Naive B cell (primary cell): ENCODE results near the gene HS3ST6. TPM values are rescaled to one million over a fixed set of nuclear protein-coding genes. Genes with fewer than 3 reads are reported as not detected.
"Not testable (repeated sequence)": the region's sequence is repeated elsewhere in the genome, so short reads cannot be mapped to it uniquely, and the experiment has no call there.

Experiments used
- ATAC-seq, 2 donors: fragments of 150-1000 bp; cut with Tn5 transposase; 2 replicates each; pipeline ENCODE4 v1.10.0; 2021; ENCODE audit warnings: low read depth in 2 of 2, mild to moderate bottlenecking in 2 of 2, moderate library complexity in 2 of 2
- DNase-seq: peaks from one replicate; pipeline ENCODE4 v3.0.0; 2022
- H3K27ac Mint-ChIP-seq, 6 donors: one replicate each; pipeline ENCODE4 v1.8.0; 2020 to 2022; ENCODE audit warnings: mild to moderate bottlenecking in 6 of 6, mixed read lengths in 6 of 6, moderate library complexity in 5 of 6, inconsistent platforms in 2 of 6
- H3K27me3 Mint-ChIP-seq, 3 donors: one replicate each; pipeline ENCODE4 v1.8.0; 2021 to 2022; ENCODE audit warnings: mixed read lengths in 3 of 3, mild to moderate bottlenecking in 1 of 3
- H3K36me3 Mint-ChIP-seq, 2 donors: one replicate each; pipeline ENCODE4 v1.8.0; 2020 to 2022; ENCODE audit warnings: mixed read lengths in 2 of 2, inconsistent platforms in 1 of 2, mild to moderate bottlenecking in 1 of 2
- H3K4me1 Mint-ChIP-seq, 3 donors: one replicate each; pipeline ENCODE4 v1.8.0; 2020 to 2022; ENCODE audit warnings: mixed read lengths in 3 of 3, inconsistent platforms in 1 of 3, mild to moderate bottlenecking in 1 of 3, moderate library complexity in 1 of 3
- H3K4me3 Mint-ChIP-seq, 8 donors: one replicate each; pipeline ENCODE4 v1.8.0; 2020 to 2022; ENCODE audit warnings: mild to moderate bottlenecking in 8 of 8, mixed read lengths in 8 of 8, moderate library complexity in 8 of 8, inconsistent platforms in 2 of 8
- H3K9me3 Mint-ChIP-seq, 7 donors: one replicate each; pipeline ENCODE4 v1.8.0; 2020 to 2022; ENCODE audit warnings: mixed read lengths in 7 of 7, mild to moderate bottlenecking in 5 of 7, inconsistent platforms in 2 of 7, moderate library complexity in 1 of 7
- polyA plus RNA-seq, 6 donors: library from polyadenylated mRNA; unstranded; fragments of 300-500 nt; fragmentation: Illumina TruSeq; gene quantifications; one replicate each; pipeline ENCODE4 v1.2.3, GENCODE V29; 2021; ENCODE audit warnings: low read depth in 6 of 6

HS3ST6 gene
- polyA plus RNA-seq, 6 donors from 2014 or later = not detected

DNA sequence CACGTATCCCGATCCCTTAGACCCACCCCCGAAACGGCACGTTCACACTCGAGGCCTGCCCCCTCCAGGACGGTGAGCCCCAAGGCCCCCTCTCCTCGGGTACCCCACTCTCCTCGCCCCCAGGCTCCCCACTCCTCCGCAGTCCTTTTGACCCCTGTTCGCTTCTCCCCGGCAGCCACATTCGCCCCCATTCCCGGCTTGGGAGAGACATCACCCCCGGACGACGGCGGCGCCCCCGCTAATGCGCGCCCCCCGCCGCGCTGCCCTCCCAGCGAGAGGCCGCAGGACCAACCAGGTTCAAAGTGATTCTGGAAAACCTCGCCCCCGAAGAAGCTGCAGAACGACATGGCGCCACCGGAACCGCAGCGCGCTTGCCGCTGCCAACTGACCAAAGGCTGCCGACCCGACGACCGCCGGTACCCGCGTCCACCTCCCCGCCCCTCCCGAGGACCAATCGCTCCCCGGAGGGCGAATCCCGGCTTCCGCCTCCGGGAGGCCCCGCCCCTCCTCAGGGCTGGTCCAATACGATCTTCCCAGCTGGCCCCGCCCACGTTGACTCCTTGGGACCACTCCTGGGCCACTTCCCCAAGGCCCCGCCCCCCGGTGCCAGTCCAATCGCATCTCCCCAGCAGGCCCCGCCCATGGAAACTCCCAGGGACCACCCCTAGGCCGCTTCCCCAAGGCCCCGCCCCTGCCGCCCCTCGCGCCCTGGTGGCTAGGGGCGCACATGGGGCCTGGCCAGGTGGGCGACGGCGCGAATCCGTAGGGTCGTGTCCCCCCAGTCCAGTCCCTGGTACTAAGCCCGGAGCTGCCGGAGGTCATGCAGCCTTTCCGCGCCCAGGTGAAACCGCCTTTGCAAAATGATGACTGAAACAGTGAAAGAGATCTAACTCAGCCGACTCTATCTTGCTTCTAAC is 24.9 kb upstream of the HS3ST6 start, which contains the start of gene MSRB1:
TSS of gene MSRB1 (minus strand) at position 390 of the 917 bp plus-strand sequence. CDS start at position 347, 43 bp downstream.
- Mint-ChIP-seq H3K9me3 (no peaks in the 10 kb centered on the region), H3K27me3 (no peaks in the 10 kb centered on the region), H3K36me3 (no peaks in the 10 kb centered on the region), H3K4me1 (peaks cover 10 to 18% (median 15%) of the 10 kb centered on the region in 3 donors), H3K4me3 (peak within 1 kb of the TSS; percentile 83 to 92 (median 90)), H3K27ac (peak within 1 kb of the TSS; percentile 49 to 87 (median 72))
- ATAC-seq (peak; percentile 97 to 98), DNase-seq (peak; percentile 99)

DNA sequence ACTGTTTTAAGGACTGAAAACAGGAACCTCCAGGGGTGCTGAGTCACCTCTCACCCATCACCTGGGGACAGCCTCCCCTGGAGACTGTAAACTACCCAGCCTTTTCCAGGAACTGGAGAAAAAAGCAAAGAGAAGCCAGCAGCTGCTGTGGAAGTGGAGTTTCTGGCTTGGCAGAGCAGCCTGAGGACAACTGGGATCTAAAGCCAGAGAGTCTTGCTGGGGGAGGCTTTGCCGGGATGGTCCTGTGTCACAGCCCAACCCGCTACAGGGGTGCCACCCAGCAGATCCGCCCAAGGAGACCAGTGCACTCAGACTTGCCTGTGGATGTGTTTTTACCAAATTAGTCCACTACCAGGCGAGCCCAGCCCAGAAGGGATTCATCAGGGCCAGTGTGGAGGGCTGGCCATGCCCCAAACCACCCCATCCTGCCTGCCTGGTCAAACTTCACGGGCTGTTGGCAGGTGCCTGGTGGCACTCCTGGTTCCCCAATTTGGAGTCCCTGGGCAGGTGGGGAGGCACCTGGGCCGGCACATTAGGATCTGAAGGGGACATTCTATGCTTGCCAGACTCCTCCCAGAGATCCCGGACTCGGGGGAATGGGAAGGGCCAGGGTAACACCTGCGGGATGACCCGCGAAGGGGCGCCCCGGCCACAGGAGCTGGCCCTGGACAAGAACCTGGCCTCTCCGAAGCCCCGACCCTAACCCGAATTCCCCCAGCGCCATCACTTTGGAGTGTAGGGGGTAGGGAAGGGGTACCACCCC is 24.0 kb upstream of the HS3ST6 start:
- DNase-seq = no peak
- peak overlapping the region in 3 of 6 donors; percentile 42 to 77 (median 49) for H3K27ac Mint-ChIP-seq
- no peaks in the 10 kb centered on the region for H3K9me3 Mint-ChIP-seq
- no peaks in the 10 kb centered on the region for H3K36me3 Mint-ChIP-seq
- H3K4me3 Mint-ChIP-seq = peak overlapping the region; percentile 83 to 92 (median 90)
- no peak for ATAC-seq
- H3K27me3 Mint-ChIP-seq = no peaks in the 10 kb centered on the region
- peaks cover 10 to 18% (median 15%) of the 10 kb centered on the region in 3 donors for H3K4me1 Mint-ChIP-seq

DNA sequence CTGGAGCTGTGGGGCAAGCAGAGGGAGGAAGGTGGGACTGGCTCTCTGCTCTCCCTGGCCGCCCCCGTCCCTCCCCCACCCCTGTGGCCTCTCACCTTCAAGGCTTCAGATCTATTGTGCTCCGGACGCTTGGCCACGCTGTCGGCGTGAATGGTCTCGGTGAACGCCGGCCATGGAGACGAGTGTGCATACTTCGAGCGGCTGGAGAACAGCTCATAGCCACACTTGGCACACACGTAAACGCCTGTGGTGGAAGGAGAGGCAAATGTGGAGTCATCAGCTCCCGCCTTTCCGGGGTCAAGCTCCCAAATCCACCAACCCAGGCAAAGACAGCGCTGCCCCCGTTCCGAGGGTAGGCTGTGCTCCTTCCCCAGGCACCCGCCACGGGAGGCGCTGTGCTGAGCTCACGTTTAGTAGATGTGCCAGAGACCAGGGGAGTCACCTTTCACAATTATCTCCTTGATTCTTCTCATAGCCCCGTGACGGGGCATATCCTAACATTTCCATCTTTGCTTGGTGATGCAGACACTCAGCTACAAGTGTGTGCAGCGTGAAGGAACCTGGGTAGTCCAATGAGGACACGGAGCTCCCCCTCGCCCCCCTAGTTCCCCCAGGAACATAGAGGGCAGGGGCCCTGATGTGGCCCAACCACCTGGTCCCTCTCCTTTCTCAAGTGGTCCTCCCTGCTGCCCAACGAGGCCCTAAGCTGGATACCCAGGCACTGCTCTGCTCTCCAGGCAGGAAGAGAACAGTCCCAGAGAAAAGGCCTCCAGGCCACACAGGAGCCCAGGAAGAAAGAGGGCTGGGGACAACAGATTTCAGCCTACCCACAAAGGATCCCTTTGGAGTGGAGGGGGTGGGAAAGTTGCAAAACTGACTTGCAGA is 23.2 kb upstream of the HS3ST6 start:
- Mint-ChIP-seq H3K27ac (peak overlapping the region in 2 of 6 donors; percentile 30 to 34), H3K9me3 (no peaks in the 10 kb centered on the region), H3K27me3 (no peaks in the 10 kb centered on the region), H3K36me3 (no peaks in the 10 kb centered on the region), H3K4me1 (peaks cover 10 to 18% (median 15%) of the 10 kb centered on the region in 3 donors), H3K4me3 (peak overlapping the region; percentile 83 to 92 (median 90))
- ATAC-seq (no peak), DNase-seq (no peak)

DNA sequence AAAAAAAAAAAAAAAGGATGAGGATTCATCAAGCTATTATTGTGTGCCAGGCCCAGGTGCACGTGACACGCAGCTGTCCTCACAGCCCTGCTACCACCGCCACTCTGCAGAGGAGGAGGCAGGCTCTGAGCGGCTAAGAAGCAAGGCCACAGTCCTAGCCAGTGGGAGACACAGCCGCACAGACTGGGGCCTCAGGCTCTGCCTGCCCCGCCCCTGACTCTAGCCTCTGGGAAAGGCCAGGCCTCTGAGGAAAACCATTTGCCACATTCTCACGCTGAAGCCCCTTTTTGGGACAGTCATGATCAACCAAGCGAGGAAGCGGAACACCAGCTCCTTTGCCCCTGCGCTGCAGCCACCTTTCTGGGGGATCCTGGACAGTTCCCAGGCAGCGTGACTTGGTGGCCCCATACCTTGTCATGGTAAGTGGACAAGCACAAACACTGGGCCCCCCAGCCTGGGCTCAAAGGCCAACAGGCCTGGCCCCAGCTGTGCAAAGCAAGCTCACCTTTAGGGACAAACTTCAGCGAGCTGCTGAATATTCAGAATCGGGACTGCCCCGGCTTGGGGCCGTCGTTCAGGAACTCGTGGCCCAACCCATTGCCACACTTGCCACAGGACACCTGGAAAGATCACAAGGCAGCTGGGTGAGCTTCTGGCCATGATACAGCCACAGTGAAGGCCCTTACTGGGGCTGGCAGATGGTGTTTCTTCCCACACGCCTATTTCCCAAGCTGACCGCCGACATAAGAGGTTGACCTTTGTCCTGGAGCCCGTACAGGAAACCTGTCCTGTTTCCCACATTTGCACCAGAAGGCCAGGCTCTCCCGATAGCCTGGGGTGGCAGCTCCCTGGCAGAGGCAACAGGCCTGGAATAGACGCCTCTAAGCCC is 22.3 kb upstream of the HS3ST6 start:
- ATAC-seq = no peak
- H3K4me1 Mint-ChIP-seq = peaks cover 10 to 18% (median 15%) of the 10 kb centered on the region in 3 donors
- no peak for DNase-seq
- no peaks in the 10 kb centered on the region for H3K36me3 Mint-ChIP-seq
- H3K9me3 Mint-ChIP-seq = no peaks in the 10 kb centered on the region
- no peak overlapping the region for H3K27ac Mint-ChIP-seq
- H3K27me3 Mint-ChIP-seq = no peaks in the 10 kb centered on the region
- H3K4me3 Mint-ChIP-seq = peak overlapping the region in 3 of 8 donors; percentile 40 to 88 (median 59)

DNA sequence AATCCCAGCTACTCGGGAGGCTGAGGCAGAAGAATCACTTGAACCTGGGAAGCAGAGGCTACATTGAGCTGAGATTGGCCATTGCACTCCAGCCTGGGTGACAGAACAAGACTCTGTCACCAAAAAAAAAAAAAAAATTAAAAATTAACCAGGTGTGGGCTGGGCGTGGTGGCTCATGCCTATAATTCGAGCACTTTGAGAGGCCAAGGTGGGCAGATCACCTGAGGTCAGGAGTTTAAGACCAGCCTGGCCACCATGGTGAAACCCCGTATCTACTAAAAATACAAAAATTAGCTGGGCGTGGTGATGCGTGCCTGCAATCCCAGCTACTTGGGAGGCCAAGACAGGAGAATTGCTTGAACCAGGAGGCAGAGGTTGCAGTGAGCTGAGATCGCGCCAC is 21.6 kb upstream of the HS3ST6 start:
- DNase-seq, H3K27ac Mint-ChIP-seq, H3K36me3 Mint-ChIP-seq, H3K9me3 Mint-ChIP-seq, ATAC-seq, H3K27me3 Mint-ChIP-seq: not testable (repeated sequence)
- H3K4me3 Mint-ChIP-seq = peak overlapping the region in 1 of 8 donors; percentile 35
- H3K4me1 Mint-ChIP-seq = peaks cover 10 to 18% (median 15%) of the 10 kb centered on the region in 3 donors

DNA sequence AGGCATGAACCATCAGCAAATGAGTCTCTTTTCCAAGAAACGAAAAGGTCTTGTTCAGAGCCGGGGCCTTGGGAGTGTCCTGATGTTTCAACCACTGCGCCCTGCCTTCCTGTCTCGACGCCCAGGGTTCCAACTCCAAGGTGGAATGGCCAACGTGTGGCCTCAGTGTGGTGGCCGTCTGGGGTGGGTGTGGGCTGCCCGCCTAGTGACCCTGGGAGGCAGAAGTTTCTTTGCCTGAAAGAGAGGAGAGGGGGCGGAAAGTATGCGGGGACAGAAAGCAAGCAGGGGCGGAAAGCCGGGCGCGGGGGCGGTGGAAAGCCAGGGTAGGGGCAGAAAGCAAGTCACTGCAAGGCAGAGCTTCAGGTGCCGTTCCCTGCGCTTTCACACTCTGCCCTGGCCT is 20.7 kb upstream of the HS3ST6 start:
- Mint-ChIP-seq H3K9me3 (no peaks in the 10 kb centered on the region), H3K4me3 (no peak overlapping the region), H3K4me1 (peaks cover 6 to 16% (median 15%) of the 10 kb centered on the region in 3 donors), H3K27me3 (no peaks in the 10 kb centered on the region), H3K36me3 (no peaks in the 10 kb centered on the region), H3K27ac (peak overlapping the region in 1 of 6 donors; percentile 78)
- no peak for ATAC-seq
- DNase-seq = no peak

DNA sequence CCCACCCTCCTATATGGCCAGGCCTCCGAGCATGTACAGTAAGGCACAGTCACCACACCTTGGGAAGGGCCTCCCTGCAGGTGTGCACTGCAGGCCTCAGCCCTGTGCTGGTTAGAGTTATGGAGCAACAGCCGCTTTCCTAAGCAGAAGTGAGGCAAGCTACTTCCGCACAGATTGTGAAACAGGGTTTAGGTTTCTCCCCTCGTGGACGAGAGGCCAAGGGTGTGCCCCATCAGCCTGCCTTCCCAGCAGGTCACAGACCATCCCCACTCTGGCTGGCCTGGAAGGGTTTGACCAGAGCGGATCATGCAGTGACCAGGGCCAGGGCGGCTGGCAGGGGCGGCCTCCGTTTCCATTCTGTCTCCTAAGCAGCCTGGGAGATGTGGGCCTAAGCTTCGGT is 20.1 kb upstream of the HS3ST6 start:
- no peaks in the 10 kb centered on the region for H3K27me3 Mint-ChIP-seq
- H3K9me3 Mint-ChIP-seq = no peaks in the 10 kb centered on the region
- H3K4me1 Mint-ChIP-seq = peaks cover 6 to 15% (median 11%) of the 10 kb centered on the region in 3 donors
- peak overlapping the region in 1 of 8 donors; percentile 53 for H3K4me3 Mint-ChIP-seq
- no peak for ATAC-seq
- no peak overlapping the region for H3K27ac Mint-ChIP-seq
- DNase-seq = no peak
- H3K36me3 Mint-ChIP-seq = no peaks in the 10 kb centered on the region

DNA sequence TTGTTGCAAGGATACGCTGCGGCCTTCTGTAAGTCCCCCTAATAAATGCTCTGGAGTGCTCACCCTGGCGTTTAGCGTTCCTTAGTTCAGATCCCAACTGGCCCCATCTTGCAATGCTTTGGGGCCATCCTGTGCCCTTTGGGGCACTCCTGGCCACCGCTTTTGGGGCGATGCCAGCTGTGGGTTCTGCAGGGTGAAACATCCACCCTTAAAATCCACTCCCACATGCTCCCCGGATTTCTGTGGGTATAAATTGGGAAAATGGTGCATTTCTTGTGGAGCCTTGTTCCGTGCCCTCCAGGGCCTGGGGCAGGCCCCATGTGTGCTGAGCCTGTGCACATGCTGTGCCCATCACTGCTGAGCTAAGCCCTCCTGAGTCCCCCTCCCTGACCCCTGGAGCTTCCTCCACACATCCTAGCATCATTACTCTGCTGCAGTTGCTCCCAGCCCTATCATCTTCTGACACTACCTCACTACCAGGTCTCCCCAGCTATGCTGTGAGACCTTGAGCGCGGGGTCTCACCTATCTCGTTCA is 18.8 kb upstream of the HS3ST6 start:
- ATAC-seq = no peak
- H3K27ac Mint-ChIP-seq = no peak overlapping the region
- no peaks in the 10 kb centered on the region for H3K9me3 Mint-ChIP-seq
- no peaks in the 10 kb centered on the region for H3K36me3 Mint-ChIP-seq
- DNase-seq = no peak
- H3K4me3 Mint-ChIP-seq = no peak overlapping the region
- H3K27me3 Mint-ChIP-seq = no peaks in the 10 kb centered on the region
- peaks cover 3 to 6% (median 6%) of the 10 kb centered on the region in 3 donors for H3K4me1 Mint-ChIP-seq

DNA sequence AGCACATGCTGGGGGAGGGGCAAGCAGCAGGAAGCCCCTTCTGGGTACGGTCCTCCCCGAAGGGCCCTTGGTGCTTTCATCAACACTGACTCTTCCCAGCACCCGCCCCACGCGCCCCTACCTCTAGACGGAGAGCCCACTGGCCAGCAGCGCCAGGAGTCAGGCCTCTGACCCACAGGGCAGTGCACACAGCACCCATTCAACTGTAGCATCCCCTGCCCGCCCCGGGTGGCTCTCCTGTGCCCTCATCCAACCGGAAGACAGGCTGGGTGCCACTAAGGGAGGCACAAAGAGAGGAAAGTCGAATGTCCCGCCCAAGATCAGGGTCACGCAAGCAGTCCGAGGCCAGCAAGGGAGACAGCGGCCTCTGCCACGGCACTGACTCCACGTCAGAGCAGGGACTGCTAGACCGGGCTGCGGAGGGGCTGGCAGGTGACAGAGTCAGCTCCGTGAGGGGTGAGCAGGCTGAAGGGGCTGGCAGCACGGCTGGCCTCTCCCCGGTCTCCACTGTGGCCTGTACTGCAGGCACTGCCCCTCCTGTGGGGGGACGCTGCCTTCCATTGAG is 15.0 kb upstream of the HS3ST6 start:
- Mint-ChIP-seq H3K27ac (no peak overlapping the region), H3K4me1 (peaks cover 2 to 6% (median 3%) of the 10 kb centered on the region in 3 donors), H3K36me3 (no peaks in the 10 kb centered on the region), H3K4me3 (peak overlapping the region in 2 of 8 donors; percentile 0 to 29), H3K9me3 (no peaks in the 10 kb centered on the region), H3K27me3 (no peaks in the 10 kb centered on the region)
- DNase-seq (no peak), ATAC-seq (no peak)

DNA sequence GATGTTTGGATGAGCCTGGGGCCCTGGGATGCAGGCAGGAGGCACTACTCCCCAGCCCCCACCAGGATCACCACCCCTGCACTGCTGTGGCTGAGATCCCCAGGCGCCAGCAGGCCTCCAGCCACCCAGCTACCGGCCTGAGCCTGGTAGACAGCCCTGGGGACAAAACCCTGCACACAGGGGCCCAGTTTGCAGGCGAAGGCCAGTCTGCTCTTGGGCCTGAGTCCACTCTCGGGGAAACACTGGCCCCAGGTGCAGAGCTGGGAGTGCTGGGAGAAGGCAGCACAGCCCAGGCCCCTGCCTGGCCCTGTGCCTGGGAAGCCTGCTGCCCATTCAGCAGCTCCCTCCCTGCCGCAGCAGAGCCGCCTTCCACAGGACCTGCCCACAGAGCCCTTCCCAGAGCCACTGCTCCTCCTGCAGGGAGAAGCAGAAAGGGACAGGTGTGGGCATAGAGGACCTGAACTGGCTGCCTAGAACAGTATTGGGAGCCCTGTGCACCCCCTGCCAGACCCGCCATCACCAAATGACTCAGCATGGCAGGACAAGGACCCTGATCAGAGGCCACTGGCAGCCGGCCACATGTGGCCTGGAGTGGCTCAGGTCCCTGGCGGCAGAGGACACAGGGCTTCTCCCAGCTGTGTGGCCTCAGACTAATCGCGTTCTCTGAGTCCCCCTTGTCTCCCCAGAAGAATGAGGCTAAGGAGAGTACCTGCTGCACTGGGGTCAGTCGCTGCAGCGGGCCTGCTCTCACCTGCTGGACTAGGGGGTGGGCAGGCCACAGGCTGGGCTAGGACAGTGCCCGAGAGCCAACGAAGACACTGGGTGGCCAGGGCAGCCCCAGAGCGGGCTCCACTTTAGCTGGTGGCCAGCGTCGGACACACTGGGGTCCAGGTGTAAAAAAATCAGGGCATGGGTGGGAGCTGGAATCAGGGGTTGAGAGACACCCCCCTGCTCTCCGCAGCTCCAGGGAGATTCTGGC is 14.1 kb upstream of the HS3ST6 start:
- no peak for ATAC-seq

DNA sequence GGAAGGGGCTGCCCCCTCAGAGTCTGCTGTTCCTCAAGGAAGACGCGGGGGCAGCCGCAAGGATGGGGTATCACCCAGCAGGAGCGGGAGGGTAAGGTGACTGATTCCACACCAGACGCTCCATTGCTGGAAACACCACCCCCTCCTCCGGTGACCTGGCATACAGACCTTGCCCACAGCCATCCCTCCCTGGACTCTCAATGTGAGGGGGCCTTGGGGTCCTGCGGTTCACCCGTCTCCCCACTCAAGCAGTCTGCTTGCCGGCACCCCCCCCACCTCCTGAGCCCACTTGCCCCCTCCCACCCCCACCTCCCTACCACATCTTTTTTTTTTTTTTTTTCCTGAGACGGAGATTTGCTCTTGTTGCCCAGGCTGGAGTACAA is 12.1 kb upstream of the HS3ST6 start:
- Mint-ChIP-seq H3K36me3 (no peaks in the 10 kb centered on the region), H3K4me3 (peak overlapping the region in 2 of 8 donors; percentile 40 to 72), H3K27ac (no peak overlapping the region), H3K9me3 (no peaks in the 10 kb centered on the region), H3K27me3 (peaks cover 0 to 4% (median 3%) of the 10 kb centered on the region in 3 donors), H3K4me1 (peaks cover 2 to 6% (median 3%) of the 10 kb centered on the region in 3 donors)
- DNase-seq = no peak
- ATAC-seq = no peak

More for the DNA sequence above, 14.1 kb upstream of the HS3ST6 start:
- H3K4me3 Mint-ChIP-seq = peak overlapping the region in 1 of 8 donors; percentile 9
- no peaks in the 10 kb centered on the region for H3K9me3 Mint-ChIP-seq
- H3K4me1 Mint-ChIP-seq = peaks cover 2 to 6% (median 3%) of the 10 kb centered on the region in 3 donors
- H3K27me3 Mint-ChIP-seq = no peaks in the 10 kb centered on the region
- no peak for DNase-seq
- no peak overlapping the region for H3K27ac Mint-ChIP-seq
- no peaks in the 10 kb centered on the region for H3K36me3 Mint-ChIP-seq
